Mesodermal cell (in vitro differentiated cells): ENCODE measurements around the gene BORCS6.

ENCODE experiments used
- H3K27ac ChIP-seq: 2 replicates; pipeline ENCODE4 v1.7.0; 2013; ENCODE audit warnings: mild to moderate bottlenecking, low read depth, low read length, moderate library complexity; ENCODE audit not compliant: severe bottlenecking
- H3K36me3 ChIP-seq: 2 replicates; pipeline ENCODE4 v1.7.1; 2013; ENCODE audit warnings: mild to moderate bottlenecking, low read length, moderate library complexity; ENCODE audit not compliant: control insufficient read depth, insufficient read depth
- H3K4me1 ChIP-seq: one replicate; pipeline ENCODE4 v1.7.1; 2013; ENCODE audit warnings: mild to moderate bottlenecking, low read length; ENCODE audit not compliant: insufficient read depth, control insufficient read depth, poor library complexity, severe bottlenecking
- H3K4me3 ChIP-seq: 2 replicates; pipeline ENCODE4 v1.7.0; 2013; ENCODE audit warnings: low read length, control low read depth, mild to moderate bottlenecking; ENCODE audit not compliant: insufficient read depth, poor library complexity, severe bottlenecking; ENCODE audit errors: extremely low read depth
- H3K9me3 ChIP-seq: 2 replicates; pipeline ENCODE4 v1.7.1; 2013; ENCODE audit warnings: mild to moderate bottlenecking, low read length, moderate library complexity; ENCODE audit not compliant: control insufficient read depth
- WGBS, 2 experiments: methylation state at CpG; one replicate each; pipeline ENCODE4 v1.1.5; 2013; ENCODE audit warnings: missing lambda C conversion rate in 2 of 2; ENCODE audit not compliant: insufficient coverage in 2 of 2; 5-methylcytosine and 5-hydroxymethylcytosine counted together

The BORCS6 gene

DNA sequence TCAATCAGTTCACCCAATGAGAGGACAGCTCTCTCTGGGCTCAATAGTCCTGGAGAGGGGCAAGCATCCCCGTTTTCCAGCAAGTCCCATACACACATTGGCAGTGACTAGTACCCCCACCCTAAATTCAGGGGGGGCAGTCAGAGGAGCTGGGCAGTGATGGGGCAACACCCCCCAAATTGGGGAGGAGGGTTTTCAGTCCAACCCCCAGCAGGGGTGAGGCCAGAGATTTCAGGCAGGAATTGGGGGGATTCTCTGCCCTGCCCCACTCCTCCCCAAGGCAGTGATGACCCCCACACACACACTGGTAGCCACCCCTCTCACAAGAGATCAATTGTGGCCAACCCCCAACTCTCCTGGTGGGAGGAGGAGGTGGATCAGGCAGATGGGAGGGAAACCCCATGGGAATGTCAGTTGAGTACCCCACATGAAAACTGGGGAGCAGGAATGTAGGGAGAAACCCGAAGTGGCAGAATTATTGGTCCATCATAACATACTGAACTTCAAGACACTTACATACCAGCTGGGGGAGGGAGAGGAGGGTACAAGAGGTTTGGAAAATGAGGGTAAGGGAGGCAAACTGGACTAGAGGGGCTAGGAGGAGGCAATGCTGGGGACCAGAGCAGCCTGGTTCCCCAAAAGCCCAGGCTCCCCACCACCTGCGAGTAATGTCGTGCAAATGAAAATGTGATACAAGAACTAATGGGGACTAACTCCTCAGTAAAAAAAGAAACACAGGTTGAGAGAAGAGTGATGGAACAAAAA is 30.3 kb downstream of the BORCS6 start:
- H3K27ac ChIP-seq = no peak overlapping the region
- H3K9me3 ChIP-seq = no peaks in the 10 kb centered on the region
- WGBS, 2 experiments = 100% methylated on average over 1 of the region's 4 CpGs; no CpG with 5 or more reads in 1 of the 2 experiments
- peaks cover 35% of the 10 kb centered on the region for H3K4me1 ChIP-seq
- no peak overlapping the region for H3K4me3 ChIP-seq
- H3K36me3 ChIP-seq = peaks cover 29% of the 10 kb centered on the region

- H3K9me3 ChIP-seq = no peaks in the 10 kb centered on the region
- H3K4me1 ChIP-seq = peaks cover 32% of the 10 kb centered on the region
- peaks cover 29% of the 10 kb centered on the region for H3K36me3 ChIP-seq
- 80% methylated on average over 1 of the region's 3 CpGs; no CpG with 5 or more reads in 1 of the 2 experiments for WGBS, 2 experiments
- H3K27ac ChIP-seq = no peak overlapping the region
- no peak overlapping the region for H3K4me3 ChIP-seq
Observed at GRCh38 chr17:8159032-8159400, 31.0 kb downstream of the BORCS6 start.

DNA sequence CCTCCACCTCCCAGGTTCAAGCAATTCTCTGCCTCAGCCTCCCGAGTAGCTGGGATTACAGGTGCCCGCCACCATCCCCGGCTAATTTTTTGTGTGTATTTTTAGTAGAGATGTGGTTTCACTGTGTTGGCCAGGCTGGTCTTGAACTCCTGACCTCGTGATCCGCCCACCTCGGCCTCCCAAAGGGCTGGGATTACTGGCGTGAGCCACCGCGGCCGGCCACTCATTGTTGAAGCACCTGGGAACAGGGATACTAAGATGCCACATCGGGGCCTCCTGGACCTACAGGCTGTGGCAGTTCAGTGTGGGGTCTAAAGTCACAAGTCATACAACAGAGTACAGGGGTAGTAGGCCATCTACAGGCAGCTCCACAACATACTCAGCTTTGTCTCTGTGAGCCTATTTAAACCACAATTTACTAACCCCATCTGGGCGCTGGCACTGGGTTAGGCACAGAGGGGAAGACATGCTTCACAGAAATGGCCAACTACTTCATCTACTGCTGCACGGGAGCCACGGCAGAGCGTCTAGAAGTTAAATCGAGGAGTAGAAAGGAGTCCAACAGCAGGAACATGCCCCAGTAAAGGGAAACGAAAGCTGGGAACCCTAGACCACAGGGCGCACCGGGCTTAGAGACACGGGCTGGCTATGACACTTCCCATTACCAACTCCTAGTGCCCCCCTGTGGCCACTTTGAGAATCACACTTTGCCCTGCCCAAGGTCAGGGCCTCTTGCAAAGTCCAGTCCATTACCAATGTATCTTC is 31.5 kb downstream of the BORCS6 start:
- Histone ChIP-seq H3K9me3 (no peaks in the 10 kb centered on the region), H3K36me3 (peaks cover 29% of the 10 kb centered on the region), H3K4me3 (no peak overlapping the region), H3K27ac (peak overlapping the region; percentile 49), H3K4me1 (peaks cover 32% of the 10 kb centered on the region)
- WGBS, 2 experiments = 52 to 62% methylated on average over 13 to 17 of the region's 20 CpGs

DNA sequence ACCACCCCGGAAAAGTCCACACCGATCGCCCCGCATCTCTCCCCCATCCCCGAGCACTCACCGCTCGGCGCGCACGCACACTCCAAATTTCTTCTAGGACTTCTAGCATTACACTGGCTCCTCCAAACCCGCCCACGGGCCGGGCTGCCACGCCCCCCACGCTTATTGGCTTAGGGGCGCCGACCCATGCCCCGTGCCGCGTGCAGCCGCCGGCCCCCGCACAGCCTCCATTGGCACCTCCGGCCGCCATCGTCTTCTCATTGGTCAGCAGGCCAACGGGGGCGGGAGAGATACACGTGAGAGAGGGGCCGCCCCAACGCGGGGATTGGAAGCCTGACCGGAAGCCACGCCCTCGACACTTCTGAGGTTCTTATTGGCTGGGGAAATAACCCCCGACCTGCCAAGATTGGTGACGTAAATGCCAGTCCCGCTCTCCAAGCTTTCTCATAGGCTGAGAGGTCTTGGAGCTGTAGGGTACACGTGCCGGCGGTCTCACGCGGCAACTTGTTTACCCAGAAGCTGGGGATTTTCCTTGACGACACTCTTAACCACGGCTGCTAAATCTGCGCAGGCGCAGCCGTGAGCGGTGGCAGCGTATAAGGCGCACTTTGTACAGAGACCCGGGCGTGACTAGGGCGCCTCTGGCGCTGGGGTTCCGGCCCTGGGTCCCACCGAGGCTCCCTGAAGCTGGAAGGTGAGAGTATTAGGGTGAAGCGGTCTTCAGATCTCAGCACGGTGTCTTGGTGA is 33.6 kb downstream of the BORCS6 start:
- Histone ChIP-seq H3K36me3 (peaks cover 25% of the 10 kb centered on the region), H3K9me3 (no peaks in the 10 kb centered on the region), H3K4me1 (peaks cover 36% of the 10 kb centered on the region), H3K27ac (peak overlapping the region; percentile 97), H3K4me3 (peak overlapping the region; percentile 62)
- WGBS, 2 experiments = 0 to 1% methylated on average over 46 to 51 of the region's 59 CpGs

DNA sequence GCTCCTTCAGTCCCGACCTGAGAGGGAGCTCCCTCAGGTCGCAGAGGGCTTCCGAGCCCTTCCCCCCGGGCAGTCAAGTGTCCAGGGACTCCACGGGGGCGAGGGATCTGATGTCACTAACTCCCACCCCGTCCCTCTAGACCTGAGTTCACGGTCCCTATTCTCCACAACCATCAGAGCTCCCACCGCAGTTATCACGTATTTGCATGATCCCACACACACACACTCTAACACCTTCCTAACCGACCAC is 34.1 kb downstream of the BORCS6 start:
- no peaks in the 10 kb centered on the region for H3K9me3 ChIP-seq
- H3K4me3 ChIP-seq = peak overlapping the region; percentile 62
- H3K4me1 ChIP-seq = peaks cover 31% of the 10 kb centered on the region
- peak overlapping the region; percentile 97 for H3K27ac ChIP-seq
- peaks cover 20% of the 10 kb centered on the region for H3K36me3 ChIP-seq
- 3 to 6% methylated on average over 8 to 11 of the region's 11 CpGs for WGBS, 2 experiments

DNA sequence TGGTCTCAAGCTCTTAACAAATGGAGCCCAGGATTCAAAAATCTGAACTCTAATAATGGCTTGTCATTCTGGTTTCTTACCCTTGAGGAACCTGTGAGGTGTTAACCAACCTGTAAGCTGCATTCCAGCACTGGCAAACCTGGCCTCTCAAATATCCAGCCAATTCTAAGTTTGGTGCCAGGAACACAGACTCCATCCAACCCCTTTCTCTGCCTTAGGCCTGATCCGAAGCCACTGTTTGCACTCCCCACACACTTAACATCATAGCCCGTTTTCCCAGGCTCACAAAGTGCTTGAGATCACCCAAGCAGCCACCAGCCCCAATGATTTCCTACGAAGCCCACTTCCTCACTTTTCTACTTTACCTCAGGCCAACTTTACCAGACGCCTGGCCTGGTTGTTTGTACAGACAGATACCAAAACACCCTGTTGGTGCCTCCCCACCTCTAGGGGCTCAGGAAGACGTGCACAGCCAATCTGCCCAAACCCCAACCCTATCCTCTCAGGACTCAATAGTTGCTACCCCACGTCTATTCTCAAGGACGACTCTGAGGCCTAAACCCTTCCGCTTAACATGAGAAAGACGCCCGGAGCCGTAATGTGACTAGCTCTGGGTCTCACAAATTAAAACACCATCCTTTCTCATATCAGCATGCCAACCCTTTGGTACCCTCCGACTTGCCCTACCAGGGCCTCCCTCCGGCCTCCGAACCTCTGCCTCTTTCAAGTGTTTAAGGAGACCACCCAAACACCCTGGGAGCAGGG is 34.6 kb downstream of the BORCS6 start:
- Histone ChIP-seq H3K4me3 (peak overlapping the region; percentile 62), H3K9me3 (no peaks in the 10 kb centered on the region), H3K4me1 (peaks cover 29% of the 10 kb centered on the region), H3K36me3 (peaks cover 18% of the 10 kb centered on the region), H3K27ac (peak overlapping the region; percentile 97)
- 52 to 56% methylated on average over 14 of the region's 14 CpGs for WGBS, 2 experiments

DNA sequence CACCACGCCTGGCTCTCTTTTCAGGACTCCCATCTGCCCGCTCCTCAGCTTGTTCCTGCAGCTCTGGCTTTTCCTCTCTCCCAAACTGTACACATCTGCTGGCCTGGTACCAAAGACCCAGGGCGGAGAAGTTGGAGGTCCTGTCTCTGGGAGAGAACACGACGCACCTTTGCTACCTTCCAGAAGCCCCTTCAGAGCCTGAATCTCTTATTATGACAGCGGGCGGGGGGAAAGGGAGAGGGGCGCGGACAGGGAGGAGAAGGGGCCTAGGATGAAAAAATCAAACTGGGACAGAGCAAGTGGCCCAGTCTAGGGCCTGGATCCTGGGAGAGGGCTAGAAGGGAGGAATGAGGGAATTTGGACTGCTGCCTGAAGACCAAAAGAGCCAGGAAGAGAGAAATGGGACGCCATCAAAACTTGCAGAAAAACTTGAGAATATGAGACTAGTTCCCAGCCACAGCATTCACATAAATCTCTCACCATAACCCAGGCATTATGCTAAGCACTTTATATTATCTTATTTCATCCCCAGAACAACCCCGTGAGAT is 35.3 kb downstream of the BORCS6 start:
- H3K9me3 ChIP-seq = no peaks in the 10 kb centered on the region
- WGBS, 2 experiments = 62 to 63% methylated on average over 5 to 7 of the region's 11 CpGs
- peak overlapping the region; percentile 28 for H3K4me3 ChIP-seq
- H3K36me3 ChIP-seq = peaks cover 20% of the 10 kb centered on the region
- peak overlapping the region; percentile 100 for H3K27ac ChIP-seq
- peaks cover 31% of the 10 kb centered on the region for H3K4me1 ChIP-seq

GRCh38 chr17:8153957-8154607 is 35.9 kb downstream of the BORCS6 start:
- Histone ChIP-seq H3K27ac (peak overlapping the region; percentile 100), H3K4me1 (peaks cover 31% of the 10 kb centered on the region), H3K4me3 (peak overlapping the region; percentile 28), H3K9me3 (no peaks in the 10 kb centered on the region), H3K36me3 (peaks cover 20% of the 10 kb centered on the region)
- 9 to 12% methylated on average over 12 to 14 of the region's 22 CpGs for WGBS, 2 experiments

DNA sequence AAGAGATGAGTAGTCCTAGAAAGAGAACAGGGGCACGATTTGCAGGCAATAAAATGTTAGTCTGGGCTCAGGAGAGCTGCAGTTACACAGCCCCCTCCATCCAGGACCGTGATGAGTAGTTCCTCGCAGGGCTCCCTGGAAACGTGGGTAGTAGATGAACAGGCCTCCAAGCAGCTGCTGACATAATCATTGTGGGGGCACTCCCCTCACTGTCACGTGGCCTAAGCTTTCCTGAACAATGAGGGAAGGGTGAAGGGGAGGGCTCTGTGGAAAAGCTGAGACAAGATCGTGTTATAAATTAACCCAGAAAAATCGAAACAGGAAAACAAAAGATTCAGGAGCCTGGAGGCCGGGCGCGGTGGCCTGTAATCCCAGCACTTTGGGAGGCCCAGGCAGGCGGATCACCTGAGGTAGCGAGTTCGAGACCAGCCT is 36.4 kb downstream of the BORCS6 start:
- 69 to 73% methylated on average over 13 of the region's 13 CpGs for WGBS, 2 experiments
- peaks cover 31% of the 10 kb centered on the region for H3K4me1 ChIP-seq
- no peaks in the 10 kb centered on the region for H3K9me3 ChIP-seq
- H3K4me3 ChIP-seq = no peak overlapping the region
- peaks cover 22% of the 10 kb centered on the region for H3K36me3 ChIP-seq
- peak overlapping the region; percentile 100 for H3K27ac ChIP-seq
